ENCODE measurements around the gene GLI3.
"Not testable (repeated sequence)": the region's sequence is repeated elsewhere in the genome, so short reads cannot be mapped to it uniquely, and the experiment has no call there.

GLI3 gene

DNA sequence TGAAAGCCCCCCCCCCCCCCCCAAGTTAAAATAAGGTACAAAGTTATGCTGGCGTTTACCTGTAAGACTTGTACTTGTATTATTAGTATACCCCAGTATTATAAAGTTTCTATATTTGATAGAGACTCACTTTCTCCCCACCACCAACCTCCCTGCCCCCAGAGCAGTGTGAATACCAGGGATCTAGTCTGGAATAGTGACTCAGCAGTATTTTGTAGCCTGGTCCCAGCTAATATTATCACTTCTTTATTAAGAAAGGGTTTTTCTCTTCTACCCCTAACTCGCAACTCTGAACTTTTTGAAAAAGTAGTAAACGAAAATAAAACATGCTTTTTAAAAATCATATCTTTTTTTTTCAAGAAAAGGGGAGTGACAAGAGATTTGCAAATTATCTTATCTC, 26.7 kb downstream of the GLI3 start:
- DNase-seq, result no peak

- not testable (repeated sequence) for DNase-seq
Measured at GRCh38 chr7:42209085-42209484, 27.9 kb downstream of the GLI3 start.

GRCh38 chr7:42208572-42208971, 28.4 kb downstream of the GLI3 start:
- no peak for DNase-seq

DNA sequence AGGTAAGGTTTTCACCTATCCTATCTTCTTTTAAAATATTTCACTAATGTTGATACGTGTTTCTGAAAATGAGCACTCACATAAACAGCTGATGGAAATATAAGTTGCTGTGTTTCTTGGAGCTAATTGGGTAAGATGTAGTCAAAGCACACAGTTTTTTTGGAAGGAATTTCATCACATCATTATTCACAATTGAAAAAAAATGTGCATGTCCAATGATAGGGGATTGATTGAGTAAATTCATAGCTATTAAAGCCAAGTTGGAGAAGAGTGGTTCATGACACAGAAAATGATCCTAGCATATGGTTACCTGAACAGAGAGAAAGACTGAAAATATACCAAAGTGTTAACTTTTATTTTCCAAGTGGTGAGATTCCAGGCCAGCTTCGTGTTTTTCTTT, 29.6 kb downstream of the GLI3 start:
- no peak for DNase-seq

DNA sequence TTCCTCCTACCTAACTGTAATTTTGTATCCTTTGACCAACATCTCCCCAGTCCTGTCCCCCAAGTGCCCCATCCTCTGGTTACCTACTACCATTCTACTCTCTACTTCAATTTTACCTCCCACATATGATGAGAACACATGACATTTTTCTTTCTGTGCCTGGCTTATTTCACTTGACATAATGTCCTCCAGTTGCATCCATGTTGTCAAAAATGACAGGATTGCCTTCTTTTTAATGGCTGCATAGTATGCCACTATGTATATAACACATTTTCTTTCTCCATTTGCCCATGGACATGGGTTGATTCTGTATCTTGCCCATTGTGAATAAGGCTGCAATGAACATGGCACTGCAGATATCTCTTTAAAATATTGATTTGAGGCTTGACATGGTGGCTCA, 33.7 kb downstream of the GLI3 start:
- no peak for DNase-seq

DNA sequence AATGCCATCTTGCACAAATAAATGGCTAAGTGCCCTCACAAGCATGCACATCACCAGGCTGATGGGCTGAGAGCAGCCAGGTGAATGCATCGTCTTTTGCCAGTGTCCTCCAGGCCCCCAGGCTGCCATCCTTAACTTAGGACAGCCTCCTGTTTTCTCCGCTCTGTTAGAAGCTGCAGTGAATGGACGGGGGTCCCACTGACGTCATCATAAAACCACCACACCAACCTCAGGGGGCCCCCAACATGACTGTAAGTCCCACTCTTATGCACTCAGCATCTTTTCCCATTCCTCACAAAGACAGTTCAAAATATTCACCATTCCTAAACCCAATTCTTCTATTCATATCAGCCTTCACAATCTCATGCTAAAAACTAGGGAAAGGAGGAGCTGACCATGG, 34.4 kb downstream of the GLI3 start:
- no peak for DNase-seq

GRCh38 chr7:42198974-42199668, 37.9 kb downstream of the GLI3 start:
- no peak for DNase-seq

DNA sequence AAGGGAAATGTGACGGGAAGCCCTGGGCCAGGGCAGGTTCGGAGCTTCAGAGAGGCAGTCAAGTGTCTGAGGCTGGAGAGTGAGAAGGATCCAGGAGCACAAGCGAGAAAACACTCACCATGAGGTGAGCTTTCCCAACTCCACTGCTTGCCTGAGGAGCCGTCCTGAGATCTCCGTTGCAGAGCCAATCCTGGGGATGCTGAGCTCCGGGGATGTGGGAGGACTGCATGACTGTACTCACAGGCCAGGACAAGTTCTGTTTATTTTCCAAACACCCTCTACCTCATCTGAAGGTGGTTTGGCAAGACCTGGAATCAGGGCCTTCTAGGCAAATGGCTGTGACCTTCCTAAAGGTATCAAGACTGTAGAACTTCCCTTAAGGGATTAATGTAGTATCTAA, 38.7 kb downstream of the GLI3 start:
- DNase-seq, result no peak

GRCh38 chr7:42197451-42197850, 39.6 kb downstream of the GLI3 start:
- no peak for DNase-seq

GRCh38 chr7:42194238-42194637, 42.8 kb downstream of the GLI3 start:
- no peak for DNase-seq

DNA sequence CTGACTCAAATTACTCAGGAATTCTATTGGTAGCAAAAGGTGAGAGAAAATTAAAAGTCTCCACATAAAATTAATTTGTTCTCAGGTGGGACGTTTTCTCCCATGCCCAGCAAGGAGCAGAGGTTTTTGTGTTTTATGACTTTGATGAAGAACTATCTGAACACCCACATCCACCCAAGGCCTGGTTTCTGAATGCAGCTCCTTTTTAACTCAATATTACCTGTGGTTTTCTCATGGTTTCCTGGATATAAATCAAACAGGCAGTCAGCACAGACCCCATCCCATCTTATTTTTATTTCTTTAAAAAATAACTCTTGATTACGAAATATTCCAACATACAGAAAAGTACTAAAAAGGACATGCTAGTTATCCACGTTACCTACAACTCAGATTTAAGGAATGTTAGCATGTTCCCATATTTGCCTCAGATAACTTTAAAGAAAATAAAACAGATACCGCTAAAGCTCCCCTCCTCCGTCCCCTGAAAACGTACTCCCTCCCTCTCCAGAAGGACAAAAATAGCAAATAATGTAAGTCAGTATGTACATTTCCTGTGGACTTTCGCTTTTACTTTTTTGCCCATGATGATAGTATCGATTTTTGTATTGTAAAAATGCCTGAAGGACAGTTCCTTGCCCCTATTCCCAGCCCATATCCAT, 43.4 kb downstream of the GLI3 start:
- DNase-seq, result no peak

DNA sequence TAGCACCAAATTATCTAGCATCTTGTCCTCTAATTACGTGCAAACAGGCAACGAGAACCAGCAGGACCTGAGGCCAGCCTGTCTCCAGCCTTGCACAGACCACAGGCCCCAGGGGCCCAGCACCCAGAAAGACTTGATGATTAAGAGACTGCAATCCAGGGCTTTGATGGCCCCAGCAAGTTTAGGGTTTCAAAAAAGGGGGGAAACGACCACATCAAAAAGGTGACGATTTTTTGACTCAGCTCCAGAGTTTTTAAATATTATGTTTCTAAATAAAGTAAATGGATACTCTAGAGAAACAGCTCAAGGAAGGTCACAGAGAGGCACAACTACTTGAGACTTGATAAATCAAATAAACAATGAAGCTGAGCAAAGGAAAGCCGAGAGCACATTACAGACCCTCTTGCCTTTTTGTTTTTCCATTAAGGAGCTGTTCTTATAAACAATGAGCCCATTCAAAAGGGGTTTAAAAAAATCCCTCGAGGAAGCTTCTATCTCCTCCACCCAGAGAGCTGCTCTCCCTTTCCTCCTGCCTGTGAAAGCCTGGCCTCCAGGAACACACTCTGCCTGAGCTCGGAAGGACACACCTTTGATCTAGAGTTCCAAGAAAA, 44.1 kb downstream of the GLI3 start:
- DNase-seq, result no peak

GRCh38 chr7:42192066-42192465, 44.9 kb downstream of the GLI3 start:
- DNase-seq, result no peak

- DNase-seq, result no peak
Measured at GRCh38 chr7:42189535-42189934, 47.5 kb downstream of the GLI3 start.

GRCh38 chr7:42186151-42186550, 50.9 kb downstream of the GLI3 start:
- no peak for DNase-seq

- DNase-seq, result no peak
Measured at GRCh38 chr7:42185726-42186125, 51.3 kb downstream of the GLI3 start.

DNA sequence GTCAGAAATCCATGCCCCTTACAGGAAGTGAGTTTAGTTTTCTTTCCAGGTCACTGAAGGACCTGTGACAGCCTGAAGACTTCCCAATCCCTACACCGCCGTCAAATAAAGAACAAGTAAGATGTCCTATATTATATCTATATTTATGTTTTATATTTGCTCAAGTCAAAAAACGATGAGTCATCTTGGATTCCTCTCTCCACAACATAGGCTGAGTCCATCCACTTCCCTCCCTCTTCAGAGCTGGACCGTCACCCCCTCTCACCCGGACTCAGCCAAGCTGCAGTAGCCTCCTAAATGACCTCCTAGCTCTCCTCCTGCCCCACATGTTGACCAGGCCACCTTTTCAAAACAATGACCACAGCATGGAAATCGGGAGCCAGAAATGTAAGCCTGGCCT, 53.5 kb downstream of the GLI3 start:
- no peak for DNase-seq

DNA sequence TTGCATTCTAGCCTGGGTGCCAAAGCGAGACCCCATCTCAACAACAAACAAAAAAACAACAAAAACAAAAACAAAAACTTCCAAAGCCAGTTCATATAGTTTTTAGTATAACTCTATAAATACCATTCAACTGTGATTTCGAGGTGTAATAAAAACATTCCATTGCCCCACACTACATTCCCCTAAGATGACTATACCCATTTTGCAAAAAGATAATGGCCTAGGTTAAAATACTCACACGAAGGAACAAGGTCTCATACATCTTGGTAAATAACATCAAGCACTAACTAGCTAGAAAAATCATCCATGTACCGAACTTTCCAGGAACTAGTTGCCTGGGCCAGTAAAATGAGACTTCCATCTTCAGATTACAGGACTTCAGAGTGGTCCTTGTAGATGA, 55.4 kb downstream of the GLI3 start:
- no peak for DNase-seq

DNA sequence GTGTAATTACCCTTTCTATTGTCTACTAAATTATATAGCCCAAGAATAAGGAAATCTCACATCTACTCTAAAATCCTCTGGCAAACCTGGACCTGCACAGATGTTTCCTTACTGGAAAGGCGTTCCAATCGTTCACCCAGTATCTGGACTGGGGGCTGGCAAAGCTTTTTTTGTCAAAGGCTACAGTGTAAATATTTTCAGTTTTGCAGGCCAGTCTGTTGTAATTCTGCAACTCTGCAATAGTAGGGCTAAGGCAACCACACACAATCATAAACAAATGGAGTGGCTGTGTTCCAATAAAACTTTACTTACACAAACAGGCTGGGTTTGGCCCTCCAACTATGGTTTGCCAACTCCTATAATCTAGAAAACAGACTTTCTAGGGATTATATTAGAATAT, 56.2 kb downstream of the GLI3 start:
- DNase-seq, result no peak

DNA sequence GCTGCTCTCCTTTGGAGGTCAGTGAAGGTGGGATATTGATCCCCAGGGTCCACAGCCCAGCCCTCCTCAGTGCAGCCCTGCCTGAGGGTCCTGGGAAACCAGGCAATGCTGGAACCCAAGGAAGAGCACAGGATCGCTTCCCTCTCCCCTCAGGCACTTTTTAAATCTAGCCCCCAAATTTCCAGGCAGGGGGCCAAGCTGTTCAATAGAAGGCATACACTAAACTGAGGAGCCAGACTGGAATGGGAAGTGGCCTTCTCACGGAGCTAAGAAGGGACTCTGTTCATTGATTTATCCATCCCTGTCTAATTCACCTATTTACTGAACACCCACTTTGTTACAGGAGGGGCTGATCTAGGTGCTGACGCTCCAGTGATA, 60.3 kb downstream of the GLI3 start:
- no peak for DNase-seq

DNA sequence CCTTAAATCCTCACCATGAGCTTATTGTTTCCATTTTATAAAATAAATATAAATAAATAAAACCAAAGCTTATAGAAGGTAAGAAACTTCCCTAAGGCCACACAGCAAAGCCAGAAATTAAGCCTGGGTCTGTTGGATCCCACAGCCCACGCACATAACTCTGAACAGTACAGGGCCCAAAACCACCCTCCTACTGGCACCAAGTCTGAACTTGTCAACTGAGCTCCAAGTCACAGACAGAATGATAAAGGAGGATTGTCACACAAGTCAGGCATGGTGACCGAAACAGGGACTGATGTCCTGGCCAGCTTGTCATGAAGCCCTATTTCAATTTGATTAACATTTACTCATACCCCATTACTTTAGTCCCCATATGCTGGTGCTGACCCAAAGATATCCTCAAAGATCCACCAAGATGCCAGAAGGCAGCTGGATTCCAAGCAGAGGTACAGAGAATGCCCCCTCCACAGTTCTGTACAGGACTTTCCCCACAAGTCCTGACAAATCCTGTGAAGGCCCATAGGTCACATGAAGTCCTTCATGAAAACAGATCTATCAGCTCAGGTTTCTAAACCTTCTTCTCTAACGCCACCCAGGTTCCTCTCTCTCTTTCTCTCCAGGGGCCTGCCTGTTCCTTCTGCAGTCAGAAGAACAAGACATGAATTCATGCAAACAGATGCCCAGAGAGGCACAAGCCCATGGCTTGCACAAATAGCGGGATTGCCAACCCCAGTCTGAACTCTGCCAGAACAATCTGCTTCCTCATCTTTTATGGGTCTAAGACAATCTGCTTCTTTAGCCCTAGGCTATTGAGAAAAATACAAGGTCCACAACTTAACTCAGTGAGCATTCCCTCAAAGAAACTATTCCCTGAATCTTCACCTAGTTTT, 60.9 kb downstream of the GLI3 start:
- DNase-seq, result no peak

DNA sequence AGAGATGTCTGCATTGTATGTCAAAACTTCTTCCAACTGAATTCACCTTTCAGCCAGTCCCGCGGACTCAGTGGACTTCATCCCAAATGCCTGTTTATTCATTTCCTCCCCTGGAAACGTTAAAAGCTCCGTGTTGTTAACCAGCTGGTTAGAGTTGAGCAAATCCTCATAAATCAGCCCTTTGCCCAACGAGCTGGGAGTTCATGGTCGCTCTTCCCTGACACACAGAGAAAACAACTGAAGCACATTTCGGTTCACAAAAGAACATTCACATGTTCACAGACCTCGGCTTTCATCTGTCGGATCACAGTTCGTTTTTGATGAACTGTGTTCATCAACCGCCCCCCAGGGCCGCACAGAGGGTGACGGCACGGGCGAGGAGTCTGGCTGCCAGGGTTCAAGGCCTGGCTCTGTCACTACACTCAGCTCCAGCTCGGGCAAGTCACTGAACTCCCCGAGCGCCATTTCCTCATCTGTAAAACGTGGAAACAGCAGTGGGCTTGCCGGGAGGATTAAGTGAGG, 62.6 kb downstream of the GLI3 start:
- DNase-seq, result no peak

GRCh38 chr7:42170724-42171123, 66.3 kb downstream of the GLI3 start:
- DNase-seq, result no peak

Data from NCI-H2029 treated with DMSO at 0.1 percent for 48 hours (cell line).